Measurements from ENCODE around the gene ALKAL2.

DNA sequence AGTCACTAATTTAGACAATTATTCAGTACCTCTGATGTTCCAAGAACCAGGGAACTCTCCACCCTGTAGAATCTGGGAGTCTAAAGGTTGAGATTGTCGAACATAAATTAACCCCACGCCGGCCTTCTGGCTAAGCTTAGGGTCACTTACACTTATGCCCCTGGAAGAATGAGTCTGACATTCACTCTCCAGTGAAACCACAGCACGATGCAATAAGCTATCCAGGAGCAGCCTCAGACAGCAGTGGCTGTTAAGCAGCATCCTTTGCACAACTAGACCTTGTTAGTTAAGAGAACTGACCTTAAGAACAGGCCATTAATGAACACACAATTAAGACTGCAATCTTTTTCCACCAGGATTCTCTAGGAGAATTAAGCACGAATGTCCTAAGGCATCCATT lies 49.0 kb downstream of the ALKAL2 start:
- no peak for TF ChIP-seq POLR2A (IDR thresholded peaks at IDR 0.05)
- TF ChIP-seq, protein P1, sequence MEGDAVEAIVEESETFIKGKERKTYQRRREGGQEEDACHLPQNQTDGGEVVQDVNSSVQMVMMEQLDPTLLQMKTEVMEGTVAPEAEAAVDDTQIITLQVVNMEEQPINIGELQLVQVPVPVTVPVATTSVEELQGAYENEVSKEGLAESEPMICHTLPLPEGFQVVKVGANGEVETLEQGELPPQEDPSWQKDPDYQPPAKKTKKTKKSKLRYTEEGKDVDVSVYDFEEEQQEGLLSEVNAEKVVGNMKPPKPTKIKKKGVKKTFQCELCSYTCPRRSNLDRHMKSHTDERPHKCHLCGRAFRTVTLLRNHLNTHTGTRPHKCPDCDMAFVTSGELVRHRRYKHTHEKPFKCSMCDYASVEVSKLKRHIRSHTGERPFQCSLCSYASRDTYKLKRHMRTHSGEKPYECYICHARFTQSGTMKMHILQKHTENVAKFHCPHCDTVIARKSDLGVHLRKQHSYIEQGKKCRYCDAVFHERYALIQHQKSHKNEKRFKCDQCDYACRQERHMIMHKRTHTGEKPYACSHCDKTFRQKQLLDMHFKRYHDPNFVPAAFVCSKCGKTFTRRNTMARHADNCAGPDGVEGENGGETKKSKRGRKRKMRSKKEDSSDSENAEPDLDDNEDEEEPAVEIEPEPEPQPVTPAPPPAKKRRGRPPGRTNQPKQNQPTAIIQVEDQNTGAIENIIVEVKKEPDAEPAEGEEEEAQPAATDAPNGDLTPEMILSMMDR (IDR thresholded peaks at IDR 0.05), result no peak

All from lower leg skin (tissue), 3 donors.